Lung (tissue), 12 donors: ENCODE data around the gene CRBN. TPM values are rescaled to one million over a fixed set of nuclear protein-coding genes. Genes with fewer than 3 reads are reported as not detected.

Source experiments
- ATAC-seq: fragments of 200-7000 bp; cut with Tn5 transposase; one replicate; pipeline ENCODE4 v1.9.1; 2020; ENCODE audit warnings: moderate number of reproducible peaks; ENCODE audit not compliant: insufficient read depth, low FRiP score
- DNase-seq, 3 donors: peaks; one replicate each; pipeline ENCODE4 v3.0.0-alpha.2; 2013 to 2017
- H3K27ac ChIP-seq, 2 donors: one replicate each; pipeline ENCODE4 v1.5.1; 2013; ENCODE audit warnings: mild to moderate bottlenecking in 2 of 2, moderate library complexity in 2 of 2, control low read depth in 1 of 2, inconsistent platforms in 1 of 2, low read depth in 1 of 2, low read length in 1 of 2
- H3K27me3 ChIP-seq, 3 donors: one replicate each; pipeline ENCODE4 v1.5.1; 2013; ENCODE audit warnings: low read length in 2 of 3; ENCODE audit not compliant: control insufficient read depth in 3 of 3, insufficient read depth in 3 of 3
- H3K36me3 ChIP-seq, 4 donors: one replicate each; pipeline ENCODE4 v1.5.1; 2013; ENCODE audit warnings: low read length in 4 of 4, mild to moderate bottlenecking in 1 of 4, moderate library complexity in 1 of 4; ENCODE audit not compliant: control insufficient read depth in 4 of 4, insufficient read depth in 4 of 4
- H3K4me1 ChIP-seq, 5 donors: one replicate each; pipeline ENCODE4 v1.5.1; 2013; ENCODE audit warnings: low read length in 5 of 5, mild to moderate bottlenecking in 2 of 5, moderate library complexity in 1 of 5; ENCODE audit not compliant: control insufficient read depth in 5 of 5, insufficient read depth in 5 of 5
- H3K4me3 ChIP-seq: one replicate; pipeline ENCODE4 v1.5.1; 2013; ENCODE audit warnings: mild to moderate bottlenecking, control low read depth, moderate library complexity
- H3K9ac ChIP-seq, 2 donors: one replicate each; pipeline ENCODE4 v1.5.1; 2013; ENCODE audit warnings: low read length in 2 of 2, control low read depth in 1 of 2; ENCODE audit not compliant: insufficient read depth in 1 of 2
- H3K9me3 ChIP-seq, 4 donors: one replicate each; pipeline ENCODE4 v1.5.1; 2013; ENCODE audit warnings: low read length in 3 of 4, mild to moderate bottlenecking in 1 of 4, moderate library complexity in 1 of 4; ENCODE audit not compliant: control insufficient read depth in 4 of 4, insufficient read depth in 3 of 4
- CTCF ChIP-seq: IDR thresholded peaks from 2 replicates; pipeline ENCODE4 v1.5.1; 2012; ENCODE audit warnings: mild to moderate bottlenecking; ENCODE audit errors: control extremely low read depth, extremely low read depth
- WGBS, 2 donors: extraction: QIAGEN DNeasy Blood & Tissue Kit; methylation state at CpG; one replicate each; pipeline ENCODE4 v1.1.7; 2013; 5-methylcytosine and 5-hydroxymethylcytosine counted together
- polyA plus RNA-seq, 2 donors: library from polyadenylated mRNA; stranded (reverse); fragments of 200-250 nt; gene quantifications; one replicate each; pipeline ENCODE4 v1.2.1, GENCODE V29; 2013
- total RNA-seq, 2 donors: library from RNA; depleted of rRNA in 1 of 2; stranded (reverse); fragments of >200 nt in 1 of 2; gene quantifications; one replicate each; pipeline ENCODE4 v1.2.1, GENCODE V29; 2014 to 2021
- donor health status: control.
- donor health status: control.
- donor health status: Bipolar disorder and iron deficiency.
- donor health status: healthy.
- donor health status: DM: yes; HTN: yes; CAD: no.

The CRBN gene
- total and polyA plus RNA-seq, 4 donors, result 20.9 to 132 (median 30.7) TPM

- 61 to 73% methylated on average over 2 of the region's 2 CpGs for WGBS, 2 donors
- H3K27ac ChIP-seq, result no peak overlapping the region
- H3K4me3 ChIP-seq, result no peak overlapping the region
- ATAC-seq (no peak), DNase-seq (no peak)
- peaks cover 0 to 4% (median 1%) of the 10 kb centered on the region in 4 donors for H3K9me3 ChIP-seq
- peaks cover 0 to 4% (median 0%) of the 10 kb centered on the region in 5 donors for H3K4me1 ChIP-seq
- no peaks in the 10 kb centered on the region for H3K27me3 ChIP-seq
- H3K36me3 ChIP-seq, result no peaks in the 10 kb centered on the region
- no peak overlapping the region for H3K9ac ChIP-seq
- TF ChIP-seq CTCF, result no peak
Measured at GRCh38 chr3:3184876-3185275, 5.4 kb upstream of the CRBN start.

- no peak overlapping the region for H3K27ac ChIP-seq
- no peak for DNase-seq
- WGBS, 2 donors, result 73 to 79% methylated on average over 9 of the region's 9 CpGs
- H3K4me3 ChIP-seq, result no peak overlapping the region
- TF ChIP-seq CTCF, result no peak
- H3K36me3 ChIP-seq, result no peaks in the 10 kb centered on the region
- no peaks in the 10 kb centered on the region for H3K9me3 ChIP-seq
- H3K27me3 ChIP-seq, result no peaks in the 10 kb centered on the region
- ATAC-seq, result no peak
- H3K9ac ChIP-seq, result no peak overlapping the region
- peaks cover 0 to 14% (median 6%) of the 10 kb centered on the region in 5 donors for H3K4me1 ChIP-seq
Measured at GRCh38 chr3:3180456-3180855, 965 bp upstream of the CRBN start.

GRCh38 chr3:3178498-3179328, 778 bp downstream of the CRBN start:
- peak overlapping the region; percentile 43 to 90 for H3K27ac ChIP-seq
- no peaks in the 10 kb centered on the region for H3K27me3 ChIP-seq
- H3K9ac ChIP-seq, result peak overlapping the region; percentile 74 to 84
- H3K4me3 ChIP-seq, result peak overlapping the region; percentile 99
- TF ChIP-seq CTCF, result no peak
- ATAC-seq, result no peak
- H3K36me3 ChIP-seq, result peaks cover 2 to 5% (median 4%) of the 10 kb centered on the region in 4 donors
- peaks cover 0 to 14% (median 6%) of the 10 kb centered on the region in 5 donors for H3K4me1 ChIP-seq
- H3K9me3 ChIP-seq, result no peaks in the 10 kb centered on the region
- 18% methylated on average over 16 of the region's 16 CpGs for WGBS, 2 donors
- no peak for DNase-seq
